ENCODE data around the gene SPECC1.
"Not testable (repeated sequence)": the region's sequence is repeated elsewhere in the genome, so short reads cannot be mapped to it uniquely, and the experiment has no call there.

- not testable (repeated sequence) for TF ChIP-seq YY1 (IDR thresholded peaks at IDR 0.05; ENCODE audit: insufficient read depth, insufficient read length); ZNF274 (IDR thresholded peaks at IDR 0.05; ENCODE audit: low read depth, low read length)
Observed at GRCh38 chr17:20076137-20076536, 67.0 kb downstream of the SPECC1 start.

Data from NT2/D1 (cell line).